ENCODE data around the gene SPC25. TPM values are rescaled to one million over a fixed set of nuclear protein-coding genes. Genes with fewer than 3 reads are reported as not detected.
"Not testable (repeated sequence)": the region's sequence is repeated elsewhere in the genome, so short reads cannot be mapped to it uniquely, and the experiment has no call there.

The SPC25 gene
- total RNA-seq, 2 experiments from 2014 or later, result 58.3 to 69.8 TPM

GRCh38 chr2:168867164-168867563 is 23.1 kb downstream of the SPC25 start:
- H3K9me3 Mint-ChIP-seq (ENCODE audit: insufficient read depth); H3K4me1 Mint-ChIP-seq (ENCODE audit: low read depth); H3K27ac Mint-ChIP-seq; ATAC-seq; H3K4me3 Mint-ChIP-seq; CTCF ChIA-PET; DNase-seq; POLR2A ChIA-PET; H3K27me3 Mint-ChIP-seq (ENCODE audit: low read depth): not testable (repeated sequence)
- peaks cover 70% of the 10 kb centered on the region for H3K36me3 Mint-ChIP-seq (ENCODE audit: low read depth)

- H3K27me3 Mint-ChIP-seq (ENCODE audit: low read depth), result no peaks in the 10 kb centered on the region
- CTCF ChIA-PET, result no interaction called here
- peaks cover 59% of the 10 kb centered on the region for H3K36me3 Mint-ChIP-seq (ENCODE audit: low read depth)
- H3K4me3 Mint-ChIP-seq, result no peak overlapping the region
- POLR2A ChIA-PET, result no interaction called here
- DNase-seq (no peak), ATAC-seq (no peak)
- H3K27ac Mint-ChIP-seq, result no peak overlapping the region
- no peaks in the 10 kb centered on the region for H3K4me1 Mint-ChIP-seq (ENCODE audit: low read depth)
- H3K9me3 Mint-ChIP-seq (ENCODE audit: insufficient read depth), result no peaks in the 10 kb centered on the region
Observed at GRCh38 chr2:168858146-168858545, 32.1 kb downstream of the SPC25 start.

GRCh38 chr2:168855601-168856000 is 34.6 kb downstream of the SPC25 start:
- Mint-ChIP-seq H3K4me3 (no peak overlapping the region), H3K36me3 (ENCODE audit: low read depth) (peaks cover 62% of the 10 kb centered on the region), H3K27me3 (ENCODE audit: low read depth) (no peaks in the 10 kb centered on the region), H3K4me1 (ENCODE audit: low read depth) (no peaks in the 10 kb centered on the region), H3K27ac (no peak overlapping the region), H3K9me3 (ENCODE audit: insufficient read depth) (no peaks in the 10 kb centered on the region)
- no peak for ATAC-seq
- ChIA-PET CTCF (no interaction called here), POLR2A (no interaction called here)
- no peak for DNase-seq

DNA sequence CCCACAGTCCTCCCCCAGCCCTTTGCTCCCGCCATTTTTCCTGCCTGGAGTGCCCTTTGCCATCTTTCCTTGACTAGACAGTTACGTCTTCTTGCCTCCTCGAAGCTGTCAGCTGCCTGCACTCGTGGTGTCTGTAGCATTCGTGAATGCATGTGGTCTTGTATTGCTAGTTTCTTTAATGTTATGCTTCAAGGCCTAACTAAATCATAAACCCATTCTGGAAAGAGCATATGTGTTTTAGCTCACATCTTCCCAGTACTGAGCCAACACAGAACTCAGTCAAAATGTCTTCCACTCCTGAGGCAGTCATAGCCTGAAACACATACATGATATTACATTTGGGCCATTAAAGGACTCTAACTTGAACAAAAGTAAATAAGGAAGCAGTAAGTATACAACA is 35.6 kb downstream of the SPC25 start:
- H3K27ac Mint-ChIP-seq, result no peak overlapping the region
- no peak for DNase-seq
- no peaks in the 10 kb centered on the region for H3K4me1 Mint-ChIP-seq (ENCODE audit: low read depth)
- ChIA-PET CTCF (interaction anchor here (0.7 kb wide), 1 partner anchor 508 kb away, joined by 3 read pairs; no protein-coding TSS in a partner anchor), POLR2A (no interaction called here)
- no peaks in the 10 kb centered on the region for H3K9me3 Mint-ChIP-seq (ENCODE audit: insufficient read depth)
- no peaks in the 10 kb centered on the region for H3K27me3 Mint-ChIP-seq (ENCODE audit: low read depth)
- ATAC-seq, result no peak
- no peak overlapping the region for H3K4me3 Mint-ChIP-seq
- peaks cover 59% of the 10 kb centered on the region for H3K36me3 Mint-ChIP-seq (ENCODE audit: low read depth)

- H3K27me3 Mint-ChIP-seq (ENCODE audit: low read depth), result no peaks in the 10 kb centered on the region
- H3K36me3 Mint-ChIP-seq (ENCODE audit: low read depth), result peaks cover 51% of the 10 kb centered on the region
- H3K9me3 Mint-ChIP-seq (ENCODE audit: insufficient read depth), result no peaks in the 10 kb centered on the region
- ATAC-seq (no peak), DNase-seq (no peak)
- H3K27ac Mint-ChIP-seq, result no peak overlapping the region
- POLR2A ChIA-PET, result no interaction called here
- no peak overlapping the region for H3K4me3 Mint-ChIP-seq
- no peaks in the 10 kb centered on the region for H3K4me1 Mint-ChIP-seq (ENCODE audit: low read depth)
- CTCF ChIA-PET, result no interaction called here
Observed at GRCh38 chr2:168853471-168853870, 36.8 kb downstream of the SPC25 start.

GRCh38 chr2:168852481-168852880 is 37.7 kb downstream of the SPC25 start:
- Mint-ChIP-seq H3K9me3 (ENCODE audit: insufficient read depth) (no peaks in the 10 kb centered on the region), H3K27ac (no peak overlapping the region), H3K4me3 (no peak overlapping the region), H3K36me3 (ENCODE audit: low read depth) (peaks cover 46% of the 10 kb centered on the region), H3K27me3 (ENCODE audit: low read depth) (no peaks in the 10 kb centered on the region), H3K4me1 (ENCODE audit: low read depth) (no peaks in the 10 kb centered on the region)
- ChIA-PET POLR2A (no interaction called here), CTCF (no interaction called here)
- no peak for DNase-seq
- no peak for ATAC-seq

- Mint-ChIP-seq H3K27ac (no peak overlapping the region), H3K4me3 (no peak overlapping the region), H3K9me3 (ENCODE audit: insufficient read depth) (no peaks in the 10 kb centered on the region), H3K4me1 (ENCODE audit: low read depth) (no peaks in the 10 kb centered on the region), H3K36me3 (ENCODE audit: low read depth) (peaks cover 46% of the 10 kb centered on the region), H3K27me3 (ENCODE audit: low read depth) (no peaks in the 10 kb centered on the region)
- ATAC-seq (no peak), DNase-seq (no peak)
- ChIA-PET CTCF (no interaction called here), POLR2A (no interaction called here)
Observed at GRCh38 chr2:168851674-168852320, 38.4 kb downstream of the SPC25 start.

GRCh38 chr2:168850846-168851245 is 39.4 kb downstream of the SPC25 start:
- Mint-ChIP-seq H3K27me3 (ENCODE audit: low read depth) (no peaks in the 10 kb centered on the region), H3K4me1 (ENCODE audit: low read depth) (no peaks in the 10 kb centered on the region), H3K27ac (no peak overlapping the region), H3K9me3 (ENCODE audit: insufficient read depth) (no peaks in the 10 kb centered on the region), H3K36me3 (ENCODE audit: low read depth) (peaks cover 38% of the 10 kb centered on the region), H3K4me3 (no peak overlapping the region)
- ATAC-seq (no peak), DNase-seq (no peak)
- ChIA-PET CTCF (no interaction called here), POLR2A (no interaction called here)

DNA sequence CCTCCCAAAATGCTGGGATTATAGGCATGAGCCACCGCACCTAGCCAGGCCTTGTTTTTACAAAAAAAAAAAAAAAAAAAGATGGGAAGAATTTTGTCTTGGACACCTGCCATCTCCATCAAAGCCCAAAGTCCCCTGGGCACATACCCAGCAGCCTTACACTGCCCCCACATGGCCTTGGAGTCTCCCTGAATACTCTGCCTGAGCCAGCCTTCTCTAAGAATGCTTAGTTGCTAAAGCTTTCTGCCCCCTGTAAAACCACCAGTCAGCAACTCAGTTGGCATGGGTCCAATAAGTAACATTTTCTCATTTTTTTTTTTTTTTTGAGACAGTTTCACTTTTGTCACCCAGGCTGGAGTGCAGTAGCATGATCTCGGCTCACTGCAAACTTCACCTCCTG is 40.6 kb downstream of the SPC25 start:
- no peak for ATAC-seq
- CTCF ChIA-PET, result no interaction called here
- Mint-ChIP-seq H3K4me3 (no peak overlapping the region), H3K4me1 (ENCODE audit: low read depth) (no peaks in the 10 kb centered on the region), H3K27me3 (ENCODE audit: low read depth) (no peaks in the 10 kb centered on the region), H3K27ac (no peak overlapping the region), H3K36me3 (ENCODE audit: low read depth) (peaks cover 30% of the 10 kb centered on the region), H3K9me3 (ENCODE audit: insufficient read depth) (no peaks in the 10 kb centered on the region)
- POLR2A ChIA-PET, result no interaction called here
- no peak for DNase-seq

DNA sequence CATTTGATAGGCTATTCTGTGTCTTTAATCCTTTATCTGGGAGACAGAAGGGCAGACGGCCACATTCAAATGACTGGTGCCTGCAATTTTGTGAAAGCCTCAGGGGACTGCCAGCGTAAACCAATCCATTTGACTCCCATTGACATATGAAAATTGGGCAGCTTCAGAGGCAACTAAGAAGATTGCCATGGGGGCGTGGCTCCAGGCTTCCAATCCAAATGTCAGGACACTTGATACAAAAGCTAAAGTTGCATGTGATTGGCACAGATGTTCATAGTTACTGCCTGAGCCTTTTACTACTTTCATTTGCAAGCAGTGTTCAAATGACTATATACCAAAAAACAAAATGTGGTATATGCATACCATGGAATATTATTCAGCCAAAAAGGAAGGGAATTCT is 42.0 kb downstream of the SPC25 start:
- no peak overlapping the region for H3K4me3 Mint-ChIP-seq
- ATAC-seq, result no peak
- no peak overlapping the region for H3K27ac Mint-ChIP-seq
- H3K27me3 Mint-ChIP-seq (ENCODE audit: low read depth), result no peaks in the 10 kb centered on the region
- ChIA-PET POLR2A (no interaction called here), CTCF (no interaction called here)
- H3K36me3 Mint-ChIP-seq (ENCODE audit: low read depth), result peaks cover 20% of the 10 kb centered on the region
- no peaks in the 10 kb centered on the region for H3K9me3 Mint-ChIP-seq (ENCODE audit: insufficient read depth)
- H3K4me1 Mint-ChIP-seq (ENCODE audit: low read depth), result peaks cover 2% of the 10 kb centered on the region
- no peak for DNase-seq

GRCh38 chr2:168843253-168843652 is 47.0 kb downstream of the SPC25 start:
- Mint-ChIP-seq H3K9me3 (ENCODE audit: insufficient read depth) (no peaks in the 10 kb centered on the region), H3K36me3 (ENCODE audit: low read depth) (no peaks in the 10 kb centered on the region), H3K4me1 (ENCODE audit: low read depth) (peaks cover 8% of the 10 kb centered on the region), H3K27ac (no peak overlapping the region), H3K4me3 (no peak overlapping the region), H3K27me3 (ENCODE audit: low read depth) (no peaks in the 10 kb centered on the region)
- ChIA-PET POLR2A (no interaction called here), CTCF (interaction anchor here (1.0 to 1.2 kb wide), 2 partner anchors 21 to 41 kb away, joined by 3 read pairs; no protein-coding TSS in a partner anchor)
- DNase-seq (no peak), ATAC-seq (peak; percentile 19)

GRCh38 chr2:168841445-168841844 is 48.8 kb downstream of the SPC25 start:
- H3K4me3 Mint-ChIP-seq, result no peak overlapping the region
- ChIA-PET CTCF (no interaction called here), POLR2A (no interaction called here)
- no peaks in the 10 kb centered on the region for H3K36me3 Mint-ChIP-seq (ENCODE audit: low read depth)
- ATAC-seq (no peak), DNase-seq (no peak)
- H3K27ac Mint-ChIP-seq, result no peak overlapping the region
- peaks cover 8% of the 10 kb centered on the region for H3K4me1 Mint-ChIP-seq (ENCODE audit: low read depth)
- H3K9me3 Mint-ChIP-seq (ENCODE audit: insufficient read depth), result no peaks in the 10 kb centered on the region
- no peaks in the 10 kb centered on the region for H3K27me3 Mint-ChIP-seq (ENCODE audit: low read depth)

DNA sequence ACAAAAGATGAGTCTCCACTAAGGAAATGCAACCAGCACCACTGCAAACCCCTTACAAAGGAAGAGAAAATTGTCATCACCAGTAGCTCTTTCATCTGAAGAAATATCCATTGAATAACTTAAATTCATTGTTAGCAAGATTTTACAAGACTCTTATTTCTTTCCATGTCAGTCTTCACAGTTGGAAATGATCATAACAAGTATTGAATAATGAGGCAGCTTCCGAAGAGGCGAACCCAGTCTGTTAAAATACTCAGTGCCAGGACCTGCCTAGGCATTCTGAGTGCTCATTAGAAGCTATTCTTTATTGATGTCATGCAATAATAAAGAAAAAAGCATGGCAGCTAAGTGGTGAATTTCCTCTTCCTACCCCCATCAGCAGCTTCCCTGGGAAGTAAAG is 54.3 kb downstream of the SPC25 start:
- H3K4me3 Mint-ChIP-seq, result no peak overlapping the region
- ChIA-PET POLR2A (no interaction called here), CTCF (interaction anchor here (1.7 kb wide), 1 partner anchor 63 kb away, joined by 4 read pairs; no protein-coding TSS in a partner anchor)
- ATAC-seq, result no peak
- no peaks in the 10 kb centered on the region for H3K4me1 Mint-ChIP-seq (ENCODE audit: low read depth)
- no peak overlapping the region for H3K27ac Mint-ChIP-seq
- no peaks in the 10 kb centered on the region for H3K27me3 Mint-ChIP-seq (ENCODE audit: low read depth)
- DNase-seq, result no peak
- no peaks in the 10 kb centered on the region for H3K36me3 Mint-ChIP-seq (ENCODE audit: low read depth)
- H3K9me3 Mint-ChIP-seq (ENCODE audit: insufficient read depth), result no peaks in the 10 kb centered on the region
